ENCODE results near the gene GATD1. TPM values are rescaled to one million over a fixed set of nuclear protein-coding genes. Genes with fewer than 3 reads are reported as not detected.

The GATD1 gene
- total and polyA plus RNA-seq, 9 of the 15 experiments (the other 6 are each of a cell fraction or from before 2014, with no cell fraction given) = 2.8 to 144 (median 36.9) TPM

GRCh38 chr11:795634-796564 is 18.6 kb upstream of the GATD1 start (continued):
- TF ChIP-seq TFAP4 (CRISPR knock-in tag; IDR thresholded peaks at IDR 0.05; ENCODE audit: borderline replicate concordance) = peak; percentile 77; the same call in 1 of the 2 replicates

GRCh38 chr11:794766-795633 is 17.7 kb upstream of the GATD1 start:
- ChIA-PET POLR2A (interaction anchor here (0.5 to 0.6 kb wide), 2 partner anchors 9 to 21 kb away, joined by 3 read pairs; no protein-coding TSS in a partner anchor), CTCF (ENCODE audit: low intra/inter-chr PET ratio) (no interaction called here)
- no peaks in the 10 kb centered on the region for H3K27me3 ChIP-seq (ENCODE audit: control insufficient read depth in 2 of 2, insufficient read depth in 2 of 2, low read length in 2 of 2)
- H3K9ac ChIP-seq (ENCODE audit: insufficient read depth in 1 of 2, low read depth in 2 of 2, low read length in 2 of 2) = peak overlapping the region in 1 of 2 experiments; percentile 95; a peak in 3 of 4 replicates
- H3K4me3 ChIP-seq = peak overlapping the region; percentile 50; the same call in 1 of the 2 replicates
- no peak overlapping the region for H2AFZ ChIP-seq (ENCODE audit: low read depth, low read length)
- in situ Hi-C loops (cut with MboI) (no loop called here), intact Hi-C loops (cut with micrococcal nuclease) (loop anchor here (5.0 to 10.0 kb wide), 2 partner anchors 68 to 230 kb away; partner anchors contain the start of genes LMNTD2 and RASSF7)
- FAIRE-seq (no peak), DNase-seq (ENCODE audit: extremely low read depth in 1 of 4, low spot score in 3 of 4) (no peak), ATAC-seq (no peak)
- no TSS peak for BruUV-seq (replicated peaks)
- H3K36me3 ChIP-seq (ENCODE audit: control insufficient read depth, insufficient read depth, low read length) = peaks cover 38% of the 10 kb centered on the region; the same call in 1 of the 3 replicates
- peak overlapping the region; percentile 24; the same call in 1 of the 2 replicates for H3K4me2 ChIP-seq (ENCODE audit: insufficient read depth, low read length)
- no peak overlapping the region for H3K27ac ChIP-seq (ENCODE audit: extremely low read depth, low read depth, low read length)
- peaks cover 26% of the 10 kb centered on the region for H3K79me2 ChIP-seq (ENCODE audit: control insufficient read depth, insufficient read depth, low read length)
- no peaks in the 10 kb centered on the region for H4K20me1 ChIP-seq (replicated peaks; ENCODE audit: control insufficient read depth, insufficient read depth, low read length)
- H3K9me1 ChIP-seq (ENCODE audit: control insufficient read depth, insufficient read depth, low read length) = no peaks in the 10 kb centered on the region
- WGBS (ENCODE audit: insufficient coverage, low coverage, missing lambda C conversion rate) = 67% methylated on average over 22 of the region's 38 CpGs
- H3K9me3 ChIP-seq (replicated peaks; ENCODE audit: control insufficient read depth, insufficient read depth, low read depth, low read length) = no peaks in the 10 kb centered on the region
- peaks cover 7 to 91% of the 10 kb centered on the region in 2 experiments for H3K4me1 ChIP-seq (replicated peaks in 1 of 2; ENCODE audit: control insufficient read depth in 2 of 2, insufficient read depth in 2 of 2, low read length in 2 of 2)
- no peak for TF ChIP-seq BRF1 (IDR thresholded peaks at IDR 0.05; ENCODE audit: borderline replicate concordance, extremely low read depth, insufficient read length)
- TF ChIP-seq CBFB (CRISPR knock-in tag; IDR thresholded peaks at IDR 0.05) = no peak
- TF ChIP-seq KDM1A (IDR thresholded peaks at IDR 0.05) = no peak
- TF ChIP-seq ZNF507 (tag; conservative IDR thresholded peaks at IDR 0.05) = no peak
- TF ChIP-seq EZH2 (IDR thresholded peaks at IDR 0.05; ENCODE audit: borderline replicate concordance, low read depth, low read length) = no peak
- no peak for TF ChIP-seq GATAD2A (IDR thresholded peaks at IDR 0.05)
- no peak for TF ChIP-seq RAD51 (IDR thresholded peaks at IDR 0.05; ENCODE audit: borderline replicate concordance, low read depth)
- no peak for TF ChIP-seq NR1H2 (CRISPR knock-in tag; IDR thresholded peaks at IDR 0.05)
- TF ChIP-seq SAP30 (IDR thresholded peaks at IDR 0.05; ENCODE audit: borderline replicate concordance, insufficient read depth, low read depth, low read length, poor library complexity, severe bottlenecking) = no peak
- TF ChIP-seq BCOR (IDR thresholded peaks at IDR 0.05) = no peak
- peak; percentile 29; the same call in 1 of the 2 replicates for TF ChIP-seq RBFOX2 (IDR thresholded peaks at IDR 0.05; ENCODE audit: low read depth, low read length)
- no peak for TF ChIP-seq GABPB2 (CRISPR knock-in tag; conservative IDR thresholded peaks at IDR 0.05)
- no peak for TF ChIP-seq RNF2 (IDR thresholded peaks at IDR 0.05)
- TF ChIP-seq FOXK1 (CRISPR knock-in tag; IDR thresholded peaks at IDR 0.05; ENCODE audit: borderline replicate concordance) = no peak
- no peak for TF ChIP-seq MIER1 (IDR thresholded peaks at IDR 0.05; ENCODE audit: low read depth)
- TF ChIP-seq NCOA1 (IDR thresholded peaks at IDR 0.05; ENCODE audit: low read depth) = no peak

Data from K562 (cell line).